DMS53 treated with DMSO at 0.1 percent for 48 hours (cell line): Measurements from ENCODE around the gene NKX1-2.

Experiments
- DNase-seq: peaks from one replicate; lab custom pipeline; 2025; ENCODE audit not compliant: unreplicated experiment; lab: John Stamatoyannopoulos, UW

NKX1-2 gene

GRCh38 chr10:124476043-124476725 is 26.3 kb upstream of the NKX1-2 start:
- DNase-seq: peak; percentile 83

DNA sequence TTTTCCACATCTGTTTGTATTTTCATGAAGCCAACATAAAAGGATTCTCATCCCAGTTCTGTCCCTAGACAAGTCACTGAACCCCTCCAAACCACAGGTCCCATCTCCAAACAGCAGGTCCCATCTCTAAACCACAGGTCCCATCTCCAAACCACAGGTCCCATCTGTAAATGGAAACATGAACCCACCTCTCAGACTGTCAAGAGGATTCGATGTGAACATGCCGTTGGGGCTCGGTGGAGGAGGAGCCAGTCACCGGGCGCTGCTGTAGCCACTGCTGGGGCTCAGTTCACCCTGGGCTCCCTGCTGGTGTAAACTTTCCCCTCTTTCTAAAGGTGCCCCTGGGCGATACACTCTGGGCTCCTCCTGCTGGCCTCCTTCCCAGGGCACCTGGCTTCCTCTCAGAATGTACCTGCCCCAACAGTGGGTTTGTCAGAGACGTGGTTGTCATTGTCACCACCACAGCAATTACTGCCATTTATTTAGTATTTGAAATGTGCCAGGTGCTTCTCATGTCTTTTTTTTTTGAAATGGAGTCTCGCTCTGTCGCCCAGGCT is 24.8 kb upstream of the NKX1-2 start:
- DNase-seq: no peak

DNA sequence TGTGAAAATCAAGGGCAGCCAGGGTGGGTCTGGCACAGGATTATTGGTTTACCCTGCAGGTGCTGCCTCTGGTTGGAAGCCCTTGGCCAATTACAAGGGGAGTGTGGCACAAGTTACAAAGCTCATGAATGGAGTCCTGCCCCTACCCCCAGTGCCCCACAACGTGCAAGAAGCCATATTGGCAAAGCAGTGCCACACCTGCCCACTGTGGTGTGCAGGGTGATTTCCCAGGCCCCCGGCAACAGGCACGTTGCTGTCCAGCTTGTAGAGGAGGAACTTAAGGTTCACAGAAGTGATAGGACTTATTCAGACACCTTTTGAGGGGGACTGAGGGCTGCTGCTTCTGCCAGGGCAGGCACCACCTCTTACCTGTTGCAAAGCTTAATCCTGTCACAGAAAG is 23.2 kb upstream of the NKX1-2 start:
- no peak for DNase-seq

DNA sequence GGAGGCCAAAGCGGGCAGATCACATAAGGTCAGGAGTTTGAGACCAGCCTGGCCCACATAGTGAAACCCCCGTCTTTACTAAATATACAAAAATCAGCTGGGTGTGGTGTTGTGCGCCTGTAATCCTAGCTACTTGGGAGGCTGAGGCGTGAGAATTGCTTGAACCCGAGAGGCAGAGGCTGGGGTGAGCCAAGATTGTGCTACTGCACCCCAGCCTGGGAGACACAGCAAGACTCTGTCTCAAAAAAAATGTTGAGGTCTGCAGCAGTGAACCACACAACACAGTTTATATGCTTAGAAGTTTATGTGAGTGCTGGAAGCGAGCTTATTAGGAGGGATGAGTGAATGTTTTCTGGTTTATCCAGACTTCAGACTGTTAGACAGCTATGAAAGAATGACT is 22.2 kb upstream of the NKX1-2 start:
- DNase-seq: no peak

GRCh38 chr10:124470544-124471434 is 21.0 kb upstream of the NKX1-2 start:
- DNase-seq: peak; percentile 73

- DNase-seq: no peak
These were observed 20.2 kb upstream of the NKX1-2 start for GRCh38 chr10:124469956-124470484.

GRCh38 chr10:124468624-124469023 is 18.8 kb upstream of the NKX1-2 start:
- DNase-seq: no peak

GRCh38 chr10:124467165-124467564 is 17.3 kb upstream of the NKX1-2 start:
- DNase-seq: no peak

- DNase-seq: no peak
These were observed 16.1 kb upstream of the NKX1-2 start for GRCh38 chr10:124465777-124466488.

DNA sequence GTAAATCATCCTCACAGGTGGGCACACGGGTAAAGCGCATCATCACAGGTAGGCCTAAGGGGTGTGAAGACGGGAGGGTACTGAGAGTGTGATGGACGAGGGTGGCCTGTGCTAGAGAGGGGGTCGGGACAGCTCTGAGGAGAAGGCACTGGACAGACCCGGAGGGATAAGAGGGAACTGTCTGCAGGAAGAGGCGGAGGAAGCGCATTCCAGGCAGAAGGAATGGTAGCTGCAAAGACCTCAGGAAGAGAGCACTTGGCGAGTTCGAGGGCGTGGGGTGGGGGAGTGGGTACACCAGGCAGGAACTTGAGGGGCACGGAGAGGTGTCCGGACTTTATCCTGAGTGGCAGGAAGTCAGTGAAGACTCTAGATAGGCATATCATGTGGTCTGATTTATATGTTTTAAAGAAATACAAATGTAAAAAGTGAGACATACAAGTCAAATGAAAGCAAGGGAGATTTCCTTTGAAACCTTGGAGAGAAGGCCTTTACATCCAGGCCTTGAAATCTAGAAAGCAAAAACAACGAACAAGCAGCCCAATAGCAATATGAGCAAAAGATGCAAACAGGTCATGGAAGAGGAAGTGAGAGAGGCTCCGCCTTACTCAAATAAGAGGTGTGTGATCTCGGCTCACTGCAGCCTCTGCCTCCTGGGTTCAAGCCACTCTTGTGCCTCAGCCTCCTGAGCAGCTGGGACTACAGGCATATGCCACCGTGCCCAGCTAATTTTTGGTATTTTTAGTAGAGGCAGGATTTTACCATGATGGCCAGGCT is 15.4 kb upstream of the NKX1-2 start:
- DNase-seq: no peak

DNA sequence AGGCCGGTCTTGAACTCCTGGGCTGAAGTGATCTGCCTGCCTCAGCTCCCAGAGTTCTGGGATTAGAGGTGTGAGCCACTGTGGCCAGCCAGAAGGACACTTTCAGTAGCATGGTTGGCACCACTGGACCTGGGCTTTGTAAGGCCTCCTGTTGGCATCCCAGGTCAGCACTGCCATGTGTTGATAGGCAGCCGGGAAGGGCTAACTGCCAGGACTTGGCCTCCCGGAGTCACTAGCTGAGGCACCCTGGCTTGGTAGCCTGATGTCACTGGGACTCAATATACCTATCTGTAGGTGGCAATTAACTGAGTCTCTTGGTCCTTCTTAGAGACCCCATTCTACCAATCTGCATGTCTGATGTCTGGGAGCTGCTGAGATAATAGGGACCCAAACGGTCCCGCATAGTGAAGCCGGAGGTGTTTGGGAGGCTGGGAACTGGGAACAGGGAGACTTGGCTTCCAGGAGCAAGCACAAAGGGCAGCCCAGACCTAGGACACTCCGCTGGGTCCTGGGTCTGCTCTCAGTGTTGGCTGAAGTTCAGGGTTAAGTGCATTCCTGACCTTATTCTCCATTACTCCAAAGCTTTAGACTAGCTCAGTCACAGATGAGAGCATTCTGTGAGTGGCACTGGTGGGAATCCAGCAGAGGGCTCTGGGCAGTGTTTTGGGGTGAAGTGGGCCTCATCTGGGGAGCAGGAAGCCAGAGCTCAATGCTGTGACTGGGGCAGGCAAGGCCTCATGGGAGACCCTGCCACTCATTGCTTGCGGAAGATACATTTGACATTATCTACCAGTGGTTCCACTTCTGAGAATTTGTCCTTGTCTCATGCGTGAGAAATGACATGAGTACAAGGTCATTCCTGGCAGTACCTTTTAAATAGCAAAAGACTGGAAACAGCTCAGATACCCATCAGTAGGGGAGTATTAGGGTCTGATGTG is 14.5 kb upstream of the NKX1-2 start:
- DNase-seq: no peak

- DNase-seq: no peak
These were observed 12.5 kb upstream of the NKX1-2 start for GRCh38 chr10:124462348-124462695.

DNA sequence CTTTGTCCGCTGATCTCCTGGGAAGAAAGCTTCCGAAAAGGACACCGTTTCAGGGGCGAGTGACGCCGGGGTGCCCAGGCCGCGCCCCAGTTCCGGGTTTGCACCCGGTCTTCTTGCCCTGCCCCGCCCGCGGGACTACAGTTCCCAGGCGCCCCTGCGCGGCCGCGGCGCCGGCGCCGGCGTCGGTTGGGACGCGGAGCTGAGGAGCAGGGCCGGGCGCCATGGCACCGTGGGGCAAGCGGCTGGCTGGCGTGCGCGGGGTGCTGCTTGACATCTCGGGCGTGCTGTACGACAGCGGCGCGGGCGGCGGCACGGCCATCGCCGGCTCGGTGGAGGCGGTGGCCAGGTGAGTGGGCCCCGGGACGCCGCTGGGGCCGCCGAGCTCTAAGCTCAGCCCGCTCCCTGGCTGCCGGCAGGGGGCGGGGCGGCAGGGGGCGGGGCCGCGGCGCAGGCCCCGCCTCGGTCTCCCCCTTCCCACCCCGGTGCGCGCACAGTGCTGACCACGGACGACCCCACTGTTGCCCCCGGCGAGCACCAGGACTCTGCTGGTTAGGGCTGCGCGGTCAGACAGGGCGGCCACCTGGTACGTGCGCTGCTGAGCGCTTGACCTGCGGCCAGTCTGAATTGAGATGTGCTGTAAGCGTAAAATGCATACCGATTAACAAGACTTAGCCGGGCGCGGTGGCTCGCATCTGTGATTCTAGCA is 12.0 kb upstream of the NKX1-2 start, which contains the start of gene LHPP:
Gene LHPP, plus strand, starts transcription at position 182 of the 706 bp plus-strand sequence. Its CDS starts 40 bp downstream, at position 222.
- DNase-seq: peak; percentile 46

- no peak for DNase-seq
These were observed 10.3 kb upstream of the NKX1-2 start for GRCh38 chr10:124460144-124460543.

- no peak for DNase-seq
These were observed 9.6 kb upstream of the NKX1-2 start for GRCh38 chr10:124459395-124459794.

DNA sequence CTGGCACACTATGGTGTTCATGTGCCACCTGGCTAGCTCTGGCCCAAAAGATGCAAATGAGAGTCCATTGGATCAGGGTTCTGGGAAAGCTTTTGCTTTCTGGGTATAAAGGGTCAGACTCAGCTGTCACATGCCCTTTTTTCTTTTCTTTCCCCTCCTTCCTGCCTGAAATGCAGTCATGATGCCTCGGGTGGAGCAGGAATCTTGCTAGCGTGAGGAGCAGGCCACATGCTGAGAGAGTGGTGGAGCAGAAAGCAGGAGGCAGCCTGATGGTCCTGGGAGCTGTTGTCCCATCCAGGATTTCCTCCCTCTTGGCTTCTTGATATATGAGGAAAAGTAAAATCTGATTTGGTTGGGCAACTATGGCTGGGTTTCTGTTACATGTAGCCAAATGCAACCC is 9.1 kb upstream of the NKX1-2 start:
- DNase-seq: no peak

- no peak for DNase-seq
These were observed 8.6 kb upstream of the NKX1-2 start for GRCh38 chr10:124458473-124458872.

DNA sequence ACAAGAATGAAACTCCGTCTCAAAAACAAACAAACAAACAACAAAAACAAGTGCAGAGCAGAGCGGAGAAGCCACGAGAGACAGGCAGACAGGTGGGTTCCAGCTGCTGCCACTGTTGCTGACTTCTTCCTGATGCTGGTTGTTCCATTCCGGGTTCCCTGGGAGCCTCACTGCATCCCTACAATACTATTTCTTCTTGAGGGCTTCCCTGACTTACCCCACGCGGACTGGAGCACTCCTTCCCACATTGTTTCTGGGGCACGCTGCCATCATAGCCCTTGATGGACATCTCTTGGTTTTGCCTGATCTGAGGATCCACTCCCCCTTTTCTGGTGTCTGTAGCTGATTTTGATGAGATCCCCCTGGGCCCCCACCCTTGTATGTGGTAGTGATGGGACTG is 5.6 kb upstream of the NKX1-2 start:
- no peak for DNase-seq
